H9 (cell line): ENCODE measurements around the gene FADD. TPM values are rescaled to one million over a fixed set of nuclear protein-coding genes. Genes with fewer than 3 reads are reported as not detected.

Source experiments
- DNase-seq: peaks from one replicate; pipeline ENCODE4 v3.0.0-alpha.2; 2017
- H2AFZ ChIP-seq: one replicate; pipeline ENCODE4 v1.6.1; 2013; ENCODE audit warnings: mild to moderate bottlenecking, low read length, control low read depth, moderate library complexity
- H2AK5ac ChIP-seq: 2 replicates; pipeline ENCODE4 v1.6.1; 2013; ENCODE audit warnings: low read length, control low read depth, mixed read lengths; ENCODE audit not compliant: insufficient read length
- H2BK120ac ChIP-seq: one replicate; pipeline ENCODE4 v1.6.1; 2013; ENCODE audit warnings: low read depth, mild to moderate bottlenecking, low read length, control low read depth, inconsistent platforms; ENCODE audit not compliant: poor library complexity, severe bottlenecking
- H2BK12ac ChIP-seq: 2 replicates; pipeline ENCODE4 v1.6.1; 2013; ENCODE audit warnings: low read length, control low read depth, mixed read lengths, low read depth; ENCODE audit not compliant: insufficient read length
- H2BK15ac ChIP-seq: 2 replicates; pipeline ENCODE4 v1.6.1; 2013; ENCODE audit warnings: low read depth, low read length, control low read depth
- H2BK20ac ChIP-seq: one replicate; pipeline ENCODE4 v1.6.1; 2013; ENCODE audit warnings: low read depth, mild to moderate bottlenecking, low read length, control low read depth, inconsistent platforms; ENCODE audit not compliant: poor library complexity, severe bottlenecking
- H2BK5ac ChIP-seq: 2 replicates; pipeline ENCODE4 v1.6.1; 2013; ENCODE audit warnings: low read length, control low read depth, mixed read lengths; ENCODE audit not compliant: insufficient read length
- H3K14ac ChIP-seq: 2 replicates; pipeline ENCODE4 v1.6.1; 2013; ENCODE audit warnings: low read length, control low read depth; ENCODE audit not compliant: insufficient read depth
- H3K18ac ChIP-seq: 2 replicates; pipeline ENCODE4 v1.6.1; 2013; ENCODE audit warnings: low read depth, mild to moderate bottlenecking, mixed read lengths, low read length, control low read depth; ENCODE audit not compliant: insufficient read length
- H3K23ac ChIP-seq: 2 replicates; pipeline ENCODE4 v1.6.1; 2013; ENCODE audit warnings: low read length, control low read depth, mixed read lengths, low read depth; ENCODE audit not compliant: insufficient read length
- H3K23me2 ChIP-seq: 2 replicates; pipeline ENCODE4 v1.6.1; 2013; ENCODE audit warnings: low read depth, mild to moderate bottlenecking, mixed read lengths, low read length, control low read depth; ENCODE audit not compliant: insufficient read length, poor library complexity, severe bottlenecking
- H3K27ac ChIP-seq: 2 replicates; pipeline ENCODE4 v1.5.1; 2013; ENCODE audit warnings: low read length, control low read depth, mixed read lengths, low read depth; ENCODE audit not compliant: insufficient read length
- H3K27me3 ChIP-seq: 2 replicates; pipeline ENCODE4 v1.6.1; 2013; ENCODE audit warnings: low read length, control low read depth, inconsistent platforms; ENCODE audit not compliant: insufficient read depth
- H3K4ac ChIP-seq: 2 replicates; pipeline ENCODE4 v1.6.1; 2013; ENCODE audit warnings: low read depth, mild to moderate bottlenecking, control low read depth, inconsistent platforms, low read length, moderate library complexity
- H3K4me1 ChIP-seq: 2 replicates; pipeline ENCODE4 v1.6.1; 2013; ENCODE audit warnings: low read length, control low read depth, inconsistent platforms; ENCODE audit not compliant: insufficient read depth
- H3K4me2 ChIP-seq: 2 replicates; pipeline ENCODE4 v1.6.1; 2013; ENCODE audit warnings: low read length, control low read depth, mixed read lengths; ENCODE audit not compliant: insufficient read length, insufficient read depth
- H3K56ac ChIP-seq: 2 replicates; pipeline ENCODE4 v1.6.1; 2013; ENCODE audit warnings: low read depth, mild to moderate bottlenecking, mixed read lengths, low read length, control low read depth; ENCODE audit not compliant: insufficient read length
- H3K79me1 ChIP-seq: 2 replicates; pipeline ENCODE4 v1.6.1; 2013; ENCODE audit warnings: low read depth, mild to moderate bottlenecking, moderate library complexity, low read length, control low read depth, inconsistent platforms; ENCODE audit not compliant: insufficient read depth, poor library complexity, severe bottlenecking
- H3K79me2 ChIP-seq: 2 replicates; pipeline ENCODE4 v1.6.1; 2013; ENCODE audit warnings: low read length, control low read depth, inconsistent platforms; ENCODE audit not compliant: insufficient read depth
- H3K9ac ChIP-seq: 2 replicates; pipeline ENCODE4 v1.6.1; 2013; ENCODE audit warnings: low read length, control low read depth, mixed read lengths; ENCODE audit not compliant: insufficient read length; ENCODE audit errors: extremely low read depth
- H3K9me3 ChIP-seq: one replicate; pipeline ENCODE4 v1.6.1; 2013; ENCODE audit warnings: low read depth, low read length, inconsistent platforms; ENCODE audit not compliant: control insufficient read depth
- H3T11ph ChIP-seq: one replicate; pipeline ENCODE4 v1.6.1; 2013; ENCODE audit warnings: mild to moderate bottlenecking, low read length, control low read depth, inconsistent platforms
- H4K20me1 ChIP-seq: one replicate; pipeline ENCODE4 v1.6.1; 2013; ENCODE audit not compliant: control insufficient read depth, insufficient read length, insufficient read depth
- H4K5ac ChIP-seq: 2 replicates; pipeline ENCODE4 v1.6.1; 2013; ENCODE audit warnings: low read depth, mild to moderate bottlenecking, mixed read lengths, low read length, control low read depth; ENCODE audit not compliant: insufficient read length
- H4K8ac ChIP-seq: replicated peaks from 2 replicates; pipeline ENCODE4 v1.6.1; 2013; ENCODE audit warnings: low read length, control low read depth, mixed read lengths, low read depth; ENCODE audit not compliant: insufficient read length
- H4K91ac ChIP-seq: 2 replicates; pipeline ENCODE4 v1.6.1; 2013; ENCODE audit warnings: low read depth, mild to moderate bottlenecking, moderate library complexity, mixed read lengths, low read length, control low read depth; ENCODE audit not compliant: insufficient read length
- H3K27ac Mint-ChIP-seq, 3 experiments: 2 replicates in 2 of 3; 3 replicates in 1 of 3; pipeline ENCODE4 v1.8.0; 2020 to 2021; ENCODE audit warnings: mixed read lengths in 3 of 3, mild to moderate bottlenecking in 1 of 3, moderate library complexity in 1 of 3
- H3K27me3 Mint-ChIP-seq: 2 replicates; pipeline ENCODE4 v1.8.0; 2021; ENCODE audit warnings: low read depth, mild to moderate bottlenecking, moderate library complexity, mixed read lengths
- H3K36me3 Mint-ChIP-seq, 3 experiments: 2 replicates in 2 of 3; 3 replicates in 1 of 3; pipeline ENCODE4 v1.8.0; 2020 to 2021; ENCODE audit warnings: low read depth in 3 of 3, mixed read lengths in 3 of 3; ENCODE audit not compliant: insufficient read depth in 1 of 3
- H3K4me1 Mint-ChIP-seq, 2 experiments: 2 replicates each; pipeline ENCODE4 v1.8.0; 2020; ENCODE audit warnings: mixed read lengths in 2 of 2
- H3K4me3 Mint-ChIP-seq, 2 experiments: 2 replicates in 1 of 2; 3 replicates in 1 of 2; pipeline ENCODE4 v1.8.0; 2020 to 2021; ENCODE audit warnings: mild to moderate bottlenecking in 2 of 2, mixed read lengths in 2 of 2, moderate library complexity in 1 of 2
- H3K9me3 Mint-ChIP-seq, 2 experiments: 2 replicates in 1 of 2; 3 replicates in 1 of 2; pipeline ENCODE4 v1.8.0; 2020; ENCODE audit warnings: mild to moderate bottlenecking in 2 of 2, mixed read lengths in 2 of 2, moderate library complexity in 1 of 2
- WGBS: extraction: QIAGEN DNeasy Blood & Tissue Kit; methylation state at CpG from one replicate; pipeline ENCODE4 v1.1.7; 2013; ENCODE audit warnings: missing lambda C conversion rate, low lambda C conversion rate, mixed read lengths; ENCODE audit not compliant: insufficient read length; ENCODE audit errors: extremely low coverage; 5-methylcytosine and 5-hydroxymethylcytosine counted together
- total RNA-seq: library from RNA; stranded (reverse); gene quantifications from 2 replicates; pipeline ENCODE4 v1.2.1, GENCODE V29; 2021
- TF ChIP-seq, protein P1 (sequence below): fragments of 200-600 bp; sonication (generic); conservative IDR thresholded peaks from 3 replicates; pipeline ENCODE4 v1.8.0; 2021; ENCODE audit warnings: antibody characterized with exemption, mild to moderate bottlenecking

FADD gene
- total RNA-seq, 1 experiment from 2014 or later, result 51.1 TPM

DNA sequence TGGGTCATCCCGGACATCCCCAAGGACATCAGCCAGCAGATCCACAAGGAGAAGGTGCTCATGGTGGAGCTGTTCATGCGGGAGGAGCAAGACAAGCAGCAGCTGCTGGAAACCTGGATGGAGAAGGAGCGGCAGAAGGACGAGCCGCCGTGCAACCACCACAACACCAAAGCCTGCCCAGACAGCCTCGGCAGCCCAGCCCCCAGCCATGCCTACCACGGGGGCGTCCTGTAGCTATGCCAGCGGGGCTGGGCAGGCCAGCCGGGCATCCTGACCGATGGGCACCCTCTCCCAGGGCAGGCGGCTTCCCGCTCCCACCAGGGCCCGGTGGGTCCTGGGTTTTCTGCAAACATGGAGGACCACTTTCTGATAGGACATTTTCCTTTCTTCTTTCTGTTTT lies 15.3 kb upstream of the FADD start:
- Mint-ChIP-seq H3K4me3 (no peak overlapping the region), H3K4me1 (peaks cover 3% of the 10 kb centered on the region in 2 experiments; a peak in 3 of 4 replicates), H3K9me3 (peaks cover 0 to 4% of the 10 kb centered on the region in 2 experiments; a peak in 2 of 5 replicates), H3K36me3 (no peaks in the 10 kb centered on the region; a peak in 1 of 7 replicates), H3K27me3 (peaks cover 5% of the 10 kb centered on the region), H3K27ac (no peak overlapping the region)
- no peak overlapping the region for H3K18ac ChIP-seq
- no peaks in the 10 kb centered on the region for H3K79me1 ChIP-seq
- H3K9ac ChIP-seq, result no peak overlapping the region
- TF ChIP-seq, protein P1, sequence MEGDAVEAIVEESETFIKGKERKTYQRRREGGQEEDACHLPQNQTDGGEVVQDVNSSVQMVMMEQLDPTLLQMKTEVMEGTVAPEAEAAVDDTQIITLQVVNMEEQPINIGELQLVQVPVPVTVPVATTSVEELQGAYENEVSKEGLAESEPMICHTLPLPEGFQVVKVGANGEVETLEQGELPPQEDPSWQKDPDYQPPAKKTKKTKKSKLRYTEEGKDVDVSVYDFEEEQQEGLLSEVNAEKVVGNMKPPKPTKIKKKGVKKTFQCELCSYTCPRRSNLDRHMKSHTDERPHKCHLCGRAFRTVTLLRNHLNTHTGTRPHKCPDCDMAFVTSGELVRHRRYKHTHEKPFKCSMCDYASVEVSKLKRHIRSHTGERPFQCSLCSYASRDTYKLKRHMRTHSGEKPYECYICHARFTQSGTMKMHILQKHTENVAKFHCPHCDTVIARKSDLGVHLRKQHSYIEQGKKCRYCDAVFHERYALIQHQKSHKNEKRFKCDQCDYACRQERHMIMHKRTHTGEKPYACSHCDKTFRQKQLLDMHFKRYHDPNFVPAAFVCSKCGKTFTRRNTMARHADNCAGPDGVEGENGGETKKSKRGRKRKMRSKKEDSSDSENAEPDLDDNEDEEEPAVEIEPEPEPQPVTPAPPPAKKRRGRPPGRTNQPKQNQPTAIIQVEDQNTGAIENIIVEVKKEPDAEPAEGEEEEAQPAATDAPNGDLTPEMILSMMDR, result no peak
- no peak overlapping the region for H4K8ac ChIP-seq
- H2AK5ac ChIP-seq, result no peak overlapping the region
- no peak overlapping the region for H2BK15ac ChIP-seq
- no peak overlapping the region for H3K4ac ChIP-seq
- H2BK12ac ChIP-seq, result no peak overlapping the region
- no peak overlapping the region for H2BK20ac ChIP-seq
- no peak overlapping the region for H2BK5ac ChIP-seq
- no CpG with 5 or more reads among the region's 15 CpGs for WGBS
- H3K4me1 ChIP-seq, result no peaks in the 10 kb centered on the region
- no peak overlapping the region for H3K23ac ChIP-seq
- no peak overlapping the region for H3K56ac ChIP-seq
- no peak overlapping the region for H3K27ac ChIP-seq
- H3K4me2 ChIP-seq, result no peak overlapping the region
- H3K9me3 ChIP-seq, result no peaks in the 10 kb centered on the region
- H3K23me2 ChIP-seq, result no peaks in the 10 kb centered on the region
- no peak overlapping the region for H3T11ph ChIP-seq
- no peak overlapping the region for H2BK120ac ChIP-seq
- no peak overlapping the region for H3K14ac ChIP-seq
- H3K27me3 ChIP-seq, result no peaks in the 10 kb centered on the region
- H2AFZ ChIP-seq, result no peak overlapping the region
- no peaks in the 10 kb centered on the region for H4K20me1 ChIP-seq
- H4K5ac ChIP-seq, result no peak overlapping the region
- DNase-seq, result no peak
- no peak overlapping the region for H4K91ac ChIP-seq
- no peaks in the 10 kb centered on the region for H3K79me2 ChIP-seq
